Inflammatory macrophage treated with lipopolysaccharide for 4 hours (primary cell): Measurements from ENCODE around the gene CDH4.

Experiments
- DNase-seq: peaks from one replicate; pipeline ENCODE4 v3.0.0-alpha.2; 2020

The CDH4 gene

DNA sequence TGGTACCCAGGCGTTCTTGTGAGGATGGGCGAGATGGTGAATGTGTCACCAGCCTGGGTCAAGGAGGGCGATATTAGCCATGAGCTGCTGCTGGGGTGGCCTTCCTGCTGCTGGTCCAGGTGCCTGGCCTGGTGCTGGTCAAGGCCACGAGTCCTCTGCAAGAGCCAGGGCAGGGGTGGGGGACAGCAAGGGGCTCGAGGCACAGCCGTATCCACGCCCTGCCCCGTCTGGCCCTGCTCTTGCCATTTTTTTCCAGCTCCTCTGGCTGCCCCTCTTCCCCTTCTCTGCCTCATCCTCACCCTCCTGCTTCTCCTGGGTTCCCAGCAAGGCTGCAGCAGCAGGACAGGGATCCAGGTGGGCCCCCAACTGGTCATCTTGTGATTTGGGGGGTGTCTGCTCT, 51.2 kb downstream of the CDH4 start:
- no peak for DNase-seq

- no peak for DNase-seq
These were observed 51.6 kb downstream of the CDH4 start for GRCh38 chr20:61303675-61304074.

DNA sequence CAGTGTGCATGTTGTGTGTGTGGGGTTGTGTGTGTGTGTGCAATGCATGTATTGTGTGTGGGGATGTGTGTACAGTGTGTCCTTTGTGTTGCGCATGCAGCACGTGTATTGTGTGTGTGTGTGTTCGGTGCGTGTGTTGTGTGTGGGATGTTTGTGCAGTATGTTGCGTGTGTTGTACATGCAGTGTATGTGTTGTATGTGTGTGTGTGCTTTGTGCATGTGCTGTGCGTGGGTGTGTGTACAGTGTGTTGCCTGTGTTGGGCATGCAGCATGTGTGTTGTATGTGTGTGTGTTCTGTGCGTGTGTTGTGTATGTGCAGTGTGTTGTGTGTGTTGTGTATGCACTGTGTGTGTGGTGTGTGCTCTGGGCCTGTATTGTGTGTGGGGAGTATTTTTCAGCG, 52.7 kb downstream of the CDH4 start:
- no peak for DNase-seq

DNA sequence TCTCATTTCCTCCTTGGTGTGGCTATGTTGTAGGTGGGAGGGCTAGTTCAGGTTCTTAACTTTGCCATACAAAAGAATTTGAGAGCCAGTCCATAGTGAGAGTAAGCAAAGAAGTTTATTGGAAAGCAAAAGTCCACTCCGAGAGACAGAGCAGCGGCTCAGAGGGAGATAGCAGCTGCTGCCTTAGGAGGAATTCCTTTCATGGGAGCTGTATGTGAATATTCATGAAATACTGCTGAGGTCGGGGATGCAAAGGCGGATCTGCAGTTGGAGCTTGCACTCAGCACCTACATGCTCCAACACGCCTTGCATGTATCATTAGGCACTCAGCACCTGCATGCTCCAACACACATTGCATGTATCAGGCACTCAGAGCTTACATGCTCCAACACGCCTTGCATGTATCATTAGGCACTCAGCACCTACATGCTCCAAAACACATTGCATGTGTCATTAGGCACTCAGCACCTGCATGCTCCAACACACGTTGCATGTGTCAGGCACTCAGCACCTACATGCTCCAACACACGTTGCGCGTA, 54.9 kb downstream of the CDH4 start:
- DNase-seq = no peak

DNA sequence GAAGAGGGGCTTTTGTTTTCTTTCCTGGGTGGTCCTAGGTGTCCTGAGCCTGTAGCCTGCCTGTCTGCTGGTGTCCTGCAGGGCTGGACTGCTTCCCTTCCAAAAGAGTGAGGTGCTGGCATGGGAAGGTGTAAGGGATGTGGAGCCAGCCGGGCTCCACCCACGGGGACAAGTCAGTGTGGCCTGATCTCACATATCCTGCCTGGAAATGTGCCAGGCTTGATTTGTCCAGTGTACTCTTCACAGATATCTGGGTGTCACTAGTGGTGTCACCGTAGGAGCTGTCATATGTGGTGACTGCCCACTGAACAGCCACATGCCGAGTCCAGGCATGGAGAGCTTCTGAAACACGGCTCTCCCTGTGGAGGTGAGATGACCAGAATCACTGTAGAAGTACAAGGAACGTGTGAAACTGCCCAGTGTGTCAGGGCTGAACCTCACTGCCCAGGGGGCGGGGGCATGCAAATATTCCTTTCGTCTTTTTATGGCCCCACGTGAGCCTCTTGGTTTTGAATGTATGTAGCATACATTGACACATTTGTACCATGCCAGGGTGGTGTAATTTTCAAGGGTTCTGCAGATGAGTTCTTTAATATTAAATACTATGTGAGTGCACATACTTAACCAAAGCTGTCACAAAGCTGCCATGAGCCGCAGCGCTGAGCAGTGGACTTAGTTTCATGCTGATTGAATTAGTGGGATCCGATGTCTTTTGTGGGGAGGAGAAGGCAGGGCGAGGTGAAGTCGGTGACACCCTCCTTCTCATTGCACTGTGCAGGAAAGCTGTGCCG, 55.8 kb downstream of the CDH4 start:
- DNase-seq = no peak

DNA sequence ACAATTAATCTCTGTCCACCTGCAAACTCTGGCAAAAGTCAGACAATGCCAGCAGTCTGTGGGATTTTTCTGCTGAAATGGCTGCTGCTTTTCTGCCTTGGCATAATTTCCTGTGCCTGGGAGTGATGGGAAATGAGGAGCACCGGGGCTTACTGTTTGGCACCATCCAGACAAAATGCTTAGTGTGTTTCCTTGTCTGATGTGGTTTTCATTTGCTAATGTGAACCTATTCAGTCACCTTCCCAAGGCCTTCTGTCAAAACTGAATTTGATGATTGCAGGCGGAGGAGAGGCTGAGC, 56.4 kb downstream of the CDH4 start:
- no peak for DNase-seq

DNA sequence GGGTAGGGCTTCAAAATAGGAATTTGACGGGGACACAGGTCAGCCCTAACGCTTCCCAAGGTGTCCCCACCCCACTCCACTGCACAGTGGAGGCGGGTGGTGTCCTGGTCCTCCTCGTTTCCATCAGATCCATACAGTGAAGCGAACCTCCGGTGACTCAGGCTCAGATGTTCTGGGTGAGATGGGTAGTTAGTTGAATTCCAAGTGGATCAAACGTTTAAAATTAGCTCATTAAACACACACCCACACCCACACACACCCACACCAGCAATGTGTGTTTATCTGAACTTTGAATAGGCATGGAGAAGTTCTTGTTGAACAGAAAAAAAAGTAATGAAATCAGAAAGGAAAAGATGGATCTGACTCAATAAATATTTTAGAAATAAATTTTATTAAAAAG, 58.9 kb downstream of the CDH4 start:
- DNase-seq = no peak

DNA sequence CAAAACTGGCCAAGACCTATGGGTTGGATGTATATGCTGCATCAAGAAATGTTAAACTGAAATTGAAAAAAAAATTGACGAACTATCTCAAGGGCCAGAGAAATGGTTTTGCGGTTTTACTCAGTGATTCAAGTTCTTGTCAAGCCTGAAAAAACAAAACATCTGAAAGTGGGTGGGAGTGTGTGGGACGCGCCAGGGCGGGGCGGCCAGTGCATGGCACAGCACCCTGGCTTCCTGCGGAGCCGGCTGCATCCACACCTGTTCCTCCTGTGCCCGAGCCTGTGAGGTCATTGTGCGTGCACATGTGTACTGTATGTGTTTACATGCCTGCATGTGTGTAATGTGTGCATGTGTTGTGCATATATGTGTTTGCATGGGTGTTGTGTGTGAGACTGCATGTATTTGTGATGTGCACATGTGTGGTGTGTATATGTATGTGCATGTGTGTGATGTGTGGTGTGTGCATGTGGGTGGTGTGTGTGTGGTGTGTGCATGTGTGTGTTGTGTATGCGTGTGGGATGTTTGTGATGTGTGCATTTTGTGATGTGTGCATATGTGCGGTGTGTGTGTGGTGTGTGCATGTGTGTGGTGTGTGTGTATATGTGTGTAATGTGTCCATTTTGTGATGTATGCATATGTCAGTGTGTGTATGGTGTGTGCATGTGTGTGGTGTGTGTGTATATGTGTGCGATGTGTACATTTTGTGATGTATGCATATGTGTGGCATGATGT, 59.8 kb downstream of the CDH4 start:
- DNase-seq = no peak

GRCh38 chr20:61312925-61313324, 60.9 kb downstream of the CDH4 start:
- DNase-seq = no peak

- DNase-seq = no peak
These were observed 61.3 kb downstream of the CDH4 start for GRCh38 chr20:61313396-61313795.

DNA sequence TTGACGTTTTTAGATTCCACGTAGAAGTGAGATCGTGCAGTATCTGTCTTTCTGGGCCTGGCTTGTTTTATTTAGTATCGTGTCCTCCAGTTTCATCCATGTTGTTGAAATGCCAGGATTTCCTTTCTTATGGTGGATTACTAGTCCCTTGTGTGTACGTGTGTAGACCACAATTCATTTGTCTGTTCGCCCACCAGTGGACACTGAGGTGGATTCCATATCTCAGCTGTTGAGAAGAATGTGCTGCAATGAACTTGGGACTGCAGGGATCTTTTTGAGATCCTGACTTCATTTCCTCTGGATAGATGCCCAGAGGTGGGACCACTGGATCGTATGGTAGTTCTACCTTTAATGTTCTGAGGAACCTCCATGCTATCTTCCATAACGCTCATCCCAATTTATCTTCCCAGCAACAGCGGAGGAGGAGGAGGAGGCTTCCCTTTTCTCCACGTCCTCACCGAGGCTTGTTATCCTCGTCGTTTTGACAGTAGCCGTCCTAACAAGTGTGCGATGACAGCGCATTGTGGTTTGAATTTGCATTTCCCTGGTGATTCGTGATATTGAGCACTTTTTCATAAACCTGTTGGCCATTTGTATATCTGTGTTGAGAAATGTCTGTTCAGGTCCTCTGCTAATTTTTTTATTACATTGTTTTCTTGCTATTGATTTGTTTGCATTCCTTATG, 62.4 kb downstream of the CDH4 start:
- no peak for DNase-seq

GRCh38 chr20:61315319-61315718, 63.3 kb downstream of the CDH4 start:
- DNase-seq = no peak

DNA sequence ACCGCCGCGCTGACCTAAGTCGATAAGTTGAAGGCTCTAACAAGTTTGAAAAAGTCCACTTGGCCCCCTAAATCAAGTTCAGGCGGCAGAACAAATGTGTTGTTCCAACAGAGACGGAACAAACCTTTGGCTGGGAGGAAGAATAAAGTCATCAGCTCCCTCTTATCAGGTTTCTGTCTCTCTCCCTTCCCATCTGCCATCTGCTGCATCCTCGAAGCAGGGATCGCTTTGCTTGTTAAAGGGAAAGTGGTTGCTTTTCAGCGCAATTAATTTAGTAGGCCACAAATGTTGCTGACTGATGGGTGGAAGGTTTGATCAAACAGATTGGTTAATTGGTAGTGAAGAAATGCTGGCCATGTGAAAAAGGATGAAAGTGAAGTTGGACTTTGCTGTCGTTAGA, 64.3 kb downstream of the CDH4 start:
- no peak for DNase-seq

- no peak for DNase-seq
These were observed 66.0 kb downstream of the CDH4 start for GRCh38 chr20:61317966-61318530.

- DNase-seq = no peak
These were observed 68.8 kb downstream of the CDH4 start for GRCh38 chr20:61320691-61321425.

GRCh38 chr20:61321481-61321880, 69.4 kb downstream of the CDH4 start:
- DNase-seq = no peak

DNA sequence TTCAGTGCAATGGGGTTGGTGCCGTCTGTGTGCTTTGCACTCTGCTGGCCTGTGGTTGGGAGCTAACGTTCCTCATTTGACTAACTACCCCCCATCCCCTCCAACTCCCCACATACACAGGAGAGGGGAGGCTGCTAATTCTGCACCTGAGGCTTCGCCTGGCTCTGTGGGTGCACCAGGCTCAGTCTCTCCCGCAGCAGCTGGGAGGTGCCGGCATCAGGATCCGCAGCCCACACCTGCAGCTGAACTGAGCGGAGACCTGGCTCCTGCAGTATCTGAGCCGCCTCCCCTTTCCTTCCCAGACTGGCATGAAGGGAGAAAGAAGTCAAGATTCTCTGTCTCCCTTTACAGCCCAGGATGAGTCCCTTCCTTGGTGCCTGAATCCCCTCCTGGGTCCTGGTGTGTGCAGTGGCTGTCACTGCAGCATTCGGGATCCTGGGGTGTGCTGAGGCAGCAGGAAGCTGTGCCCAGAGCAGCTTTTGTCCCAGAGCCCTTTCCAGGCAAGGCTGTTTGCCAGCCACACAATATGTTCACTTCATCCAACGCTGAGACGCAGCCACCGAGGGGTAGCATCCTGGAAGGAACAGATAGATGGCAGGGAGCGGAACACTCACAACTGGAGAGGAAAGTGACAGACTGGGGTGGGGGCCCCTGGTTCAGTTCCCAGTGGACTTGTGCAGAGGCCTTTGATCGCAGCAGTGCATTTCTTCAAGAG, 70.2 kb downstream of the CDH4 start:
- no peak for DNase-seq

- no peak for DNase-seq
These were observed 72.8 kb downstream of the CDH4 start for GRCh38 chr20:61324906-61325305.

DNA sequence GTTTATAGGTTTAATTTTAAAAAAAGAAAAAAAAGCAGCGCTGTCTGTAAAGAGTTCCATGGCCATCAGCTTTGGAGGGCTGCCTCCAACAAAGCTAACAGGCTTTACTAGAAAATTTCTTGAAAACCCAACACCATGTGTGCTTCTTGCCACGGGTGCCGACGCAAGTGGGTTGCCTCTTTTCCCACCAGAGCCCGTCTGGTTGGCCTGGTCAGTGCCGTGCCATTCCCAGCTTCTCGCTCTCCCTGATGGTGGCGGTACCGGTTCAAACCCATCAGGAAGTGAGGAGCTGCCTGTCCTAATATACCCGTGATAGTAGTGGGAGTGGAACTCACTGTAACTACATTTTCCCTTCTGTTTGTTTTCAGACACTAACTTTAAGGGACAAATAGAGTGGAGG, 73.7 kb downstream of the CDH4 start:
- no peak for DNase-seq

- DNase-seq = no peak
These were observed 77.0 kb downstream of the CDH4 start for GRCh38 chr20:61328911-61329558.

GRCh38 chr20:61330441-61330840, 78.4 kb downstream of the CDH4 start:
- no peak for DNase-seq

DNA sequence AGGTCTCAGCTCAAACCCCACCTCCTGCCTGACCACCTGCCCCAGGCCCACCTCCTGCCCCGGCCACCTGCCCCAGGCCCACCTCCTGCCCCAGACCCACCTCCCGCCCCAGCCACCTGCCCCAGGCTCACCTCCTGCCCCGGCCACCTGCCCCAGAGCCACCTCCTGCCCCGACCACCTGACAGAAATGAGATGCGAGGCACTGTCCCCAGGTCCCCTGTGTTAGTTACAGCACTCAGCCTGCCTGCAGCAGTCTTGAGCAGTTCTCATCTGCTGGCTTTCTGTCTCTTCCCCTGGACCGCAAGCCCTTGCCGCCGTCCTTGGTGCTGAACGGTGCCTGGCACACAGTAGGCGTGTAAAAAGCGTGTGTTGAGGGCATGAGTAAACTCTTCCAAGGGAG, 79.5 kb downstream of the CDH4 start:
- no peak for DNase-seq
